OCI-LY3 (cell line): ENCODE data around the gene ADGRV1.

Source experiments
- EZH2phosphoT487 ChIP-seq: fragments of 200-600 bp; shearing (Covaris generic); IDR thresholded peaks from 2 replicates; pipeline ENCODE4 v1.6.1; 2018; ENCODE audit warnings: antibody characterized with exemption, mixed run types, low read depth
- TF ChIP-seq, protein P1 (sequence below): fragments of 200-600, 300-600 bp; sonication (generic); IDR thresholded peaks from 2 replicates; pipeline ENCODE4 v1.5.1; 2014; ENCODE audit warnings: antibody characterized with exemption, low read length, low read depth

GRCh38 chr5:91188755-91189154 lies 630.2 kb downstream of the ADGRV1 start:
- TF ChIP-seq, protein P1, sequence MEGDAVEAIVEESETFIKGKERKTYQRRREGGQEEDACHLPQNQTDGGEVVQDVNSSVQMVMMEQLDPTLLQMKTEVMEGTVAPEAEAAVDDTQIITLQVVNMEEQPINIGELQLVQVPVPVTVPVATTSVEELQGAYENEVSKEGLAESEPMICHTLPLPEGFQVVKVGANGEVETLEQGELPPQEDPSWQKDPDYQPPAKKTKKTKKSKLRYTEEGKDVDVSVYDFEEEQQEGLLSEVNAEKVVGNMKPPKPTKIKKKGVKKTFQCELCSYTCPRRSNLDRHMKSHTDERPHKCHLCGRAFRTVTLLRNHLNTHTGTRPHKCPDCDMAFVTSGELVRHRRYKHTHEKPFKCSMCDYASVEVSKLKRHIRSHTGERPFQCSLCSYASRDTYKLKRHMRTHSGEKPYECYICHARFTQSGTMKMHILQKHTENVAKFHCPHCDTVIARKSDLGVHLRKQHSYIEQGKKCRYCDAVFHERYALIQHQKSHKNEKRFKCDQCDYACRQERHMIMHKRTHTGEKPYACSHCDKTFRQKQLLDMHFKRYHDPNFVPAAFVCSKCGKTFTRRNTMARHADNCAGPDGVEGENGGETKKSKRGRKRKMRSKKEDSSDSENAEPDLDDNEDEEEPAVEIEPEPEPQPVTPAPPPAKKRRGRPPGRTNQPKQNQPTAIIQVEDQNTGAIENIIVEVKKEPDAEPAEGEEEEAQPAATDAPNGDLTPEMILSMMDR = no peak
- no peak for TF ChIP-seq EZH2phosphoT487
